DOHH2 (cell line): ENCODE results near the gene STX8.
"Not testable (repeated sequence)": the region's sequence is repeated elsewhere in the genome, so short reads cannot be mapped to it uniquely, and the experiment has no call there.

ENCODE experiments used
- EZH2phosphoT487 ChIP-seq: fragments of 200-600 bp; sonication (generic); IDR thresholded peaks from 2 replicates; pipeline ENCODE4 v1.6.1; 2017; ENCODE audit warnings: borderline replicate concordance, mild to moderate bottlenecking, antibody characterized with exemption, low read length, moderate library complexity, mixed read lengths
- TF ChIP-seq, protein P1 (sequence below): fragments of 200-600 bp; sonication (generic); IDR thresholded peaks from one replicate; pipeline ENCODE4 v1.5.1; 2014; ENCODE audit warnings: antibody characterized with exemption, mild to moderate bottlenecking, low read depth, low read length; ENCODE audit not compliant: poor library complexity, severe bottlenecking

DNA sequence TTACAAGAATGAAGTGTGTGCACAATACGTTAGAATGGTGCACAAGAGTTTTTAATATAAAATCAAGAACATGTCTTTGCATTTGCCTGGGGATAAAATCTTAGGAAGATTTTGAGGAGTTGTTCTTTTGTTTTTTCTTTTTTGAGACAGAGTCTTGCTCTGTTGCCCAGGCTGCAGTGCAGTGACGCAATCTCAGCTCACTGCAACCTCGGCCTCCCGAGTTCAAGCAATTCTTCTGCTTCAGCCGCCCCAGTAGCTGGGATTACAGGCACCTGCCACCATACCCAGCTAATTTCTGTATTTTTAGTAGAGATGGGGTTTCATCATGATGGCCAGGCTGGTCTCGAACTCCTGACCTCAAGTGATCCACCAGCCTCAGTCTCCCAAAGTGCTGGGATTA lies 128.3 kb downstream of the STX8 start:
- TF ChIP-seq, protein P1, sequence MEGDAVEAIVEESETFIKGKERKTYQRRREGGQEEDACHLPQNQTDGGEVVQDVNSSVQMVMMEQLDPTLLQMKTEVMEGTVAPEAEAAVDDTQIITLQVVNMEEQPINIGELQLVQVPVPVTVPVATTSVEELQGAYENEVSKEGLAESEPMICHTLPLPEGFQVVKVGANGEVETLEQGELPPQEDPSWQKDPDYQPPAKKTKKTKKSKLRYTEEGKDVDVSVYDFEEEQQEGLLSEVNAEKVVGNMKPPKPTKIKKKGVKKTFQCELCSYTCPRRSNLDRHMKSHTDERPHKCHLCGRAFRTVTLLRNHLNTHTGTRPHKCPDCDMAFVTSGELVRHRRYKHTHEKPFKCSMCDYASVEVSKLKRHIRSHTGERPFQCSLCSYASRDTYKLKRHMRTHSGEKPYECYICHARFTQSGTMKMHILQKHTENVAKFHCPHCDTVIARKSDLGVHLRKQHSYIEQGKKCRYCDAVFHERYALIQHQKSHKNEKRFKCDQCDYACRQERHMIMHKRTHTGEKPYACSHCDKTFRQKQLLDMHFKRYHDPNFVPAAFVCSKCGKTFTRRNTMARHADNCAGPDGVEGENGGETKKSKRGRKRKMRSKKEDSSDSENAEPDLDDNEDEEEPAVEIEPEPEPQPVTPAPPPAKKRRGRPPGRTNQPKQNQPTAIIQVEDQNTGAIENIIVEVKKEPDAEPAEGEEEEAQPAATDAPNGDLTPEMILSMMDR = not testable (repeated sequence)
- not testable (repeated sequence) for TF ChIP-seq EZH2phosphoT487
